ACC112 (cell line): ENCODE measurements around the gene TPM4.
A peak's percentile ranks its signal among the peaks of the same experiment; 100 is the strongest.

ENCODE experiments used
- H2AFZ ChIP-seq: fragments of 200-600 bp; sonication (generic); one replicate; pipeline ENCODE4 v1.6.0; 2017; ENCODE audit warnings: antibody characterized with exemption, low read length; ENCODE audit not compliant: unreplicated experiment
- H3K27ac ChIP-seq: fragments of 200-600 bp; sonication (generic); 2 replicates; pipeline ENCODE4 v1.5.1; 2014; ENCODE audit warnings: low read depth, mild to moderate bottlenecking, antibody characterized with exemption, low read length, moderate library complexity
- H3K27me3 ChIP-seq: fragments of 200-600 bp; sonication (generic); 2 replicates; pipeline ENCODE4 v1.6.1; 2014; ENCODE audit warnings: mild to moderate bottlenecking, antibody characterized with exemption, low read length, moderate library complexity, mixed read lengths; ENCODE audit not compliant: insufficient read depth
- H3K36me3 ChIP-seq: fragments of 200-600 bp; sonication (generic); 2 replicates; pipeline ENCODE4 v1.6.1; 2016; ENCODE audit warnings: mild to moderate bottlenecking, antibody characterized with exemption, low read length, moderate library complexity, mixed read lengths; ENCODE audit not compliant: insufficient read depth
- H3K4me1 ChIP-seq: fragments of 200-600 bp; sonication (generic); one replicate; pipeline ENCODE4 v1.6.1; 2016; ENCODE audit warnings: low read length, mixed read lengths; ENCODE audit not compliant: insufficient read depth, unreplicated experiment, control insufficient read depth
- H3K4me3 ChIP-seq: fragments of 200-600 bp; sonication (generic); 2 replicates; pipeline ENCODE4 v1.5.1; 2014; ENCODE audit warnings: mild to moderate bottlenecking, low read depth, low read length
- H3K79me2 ChIP-seq: fragments of 200-600 bp; sonication (generic); one replicate; pipeline ENCODE4 v1.6.0; 2016; ENCODE audit warnings: low read length; ENCODE audit not compliant: control insufficient read depth, unreplicated experiment, insufficient read depth

The TPM4 gene

GRCh38 chr19:16041991-16042386 is 34.3 kb upstream of the TPM4 start:
- Histone ChIP-seq H2AFZ (peak overlapping the region; percentile 53), H3K27ac (no peak overlapping the region), H3K4me3 (peak overlapping the region; percentile 51; the same call in 1 of the 2 replicates), H3K36me3 (no peaks in the 10 kb centered on the region), H3K27me3 (no peaks in the 10 kb centered on the region), H3K79me2 (no peaks in the 10 kb centered on the region), H3K4me1 (peaks cover 15% of the 10 kb centered on the region)

- H2AFZ ChIP-seq = no peak overlapping the region
- H3K4me1 ChIP-seq = peaks cover 15% of the 10 kb centered on the region
- H3K36me3 ChIP-seq = no peaks in the 10 kb centered on the region
- no peaks in the 10 kb centered on the region for H3K79me2 ChIP-seq
- no peaks in the 10 kb centered on the region for H3K27me3 ChIP-seq
- H3K27ac ChIP-seq = no peak overlapping the region
- H3K4me3 ChIP-seq = no peak overlapping the region
These were observed 33.7 kb upstream of the TPM4 start for GRCh38 chr19:16042533-16043085.

- Histone ChIP-seq H3K79me2 (no peaks in the 10 kb centered on the region), H3K27me3 (no peaks in the 10 kb centered on the region), H3K27ac (no peak overlapping the region), H3K4me3 (no peak overlapping the region), H3K4me1 (peaks cover 15% of the 10 kb centered on the region), H3K36me3 (no peaks in the 10 kb centered on the region), H2AFZ (no peak overlapping the region)
These were observed 33.0 kb upstream of the TPM4 start for GRCh38 chr19:16043156-16043757.

- no peak overlapping the region for H3K27ac ChIP-seq
These were observed 31.5 kb upstream of the TPM4 start for GRCh38 chr19:16044746-16045145.

GRCh38 chr19:16045171-16045570 is 31.1 kb upstream of the TPM4 start:
- Histone ChIP-seq H3K79me2 (no peaks in the 10 kb centered on the region), H3K36me3 (no peaks in the 10 kb centered on the region), H3K27me3 (no peaks in the 10 kb centered on the region), H2AFZ (no peak overlapping the region), H3K4me1 (peaks cover 15% of the 10 kb centered on the region), H3K27ac (no peak overlapping the region), H3K4me3 (no peak overlapping the region)

More at GRCh38 chr19:16044746-16045145, 31.5 kb upstream of the TPM4 start:
- peaks cover 15% of the 10 kb centered on the region for H3K4me1 ChIP-seq
- no peak overlapping the region for H3K4me3 ChIP-seq
- no peaks in the 10 kb centered on the region for H3K36me3 ChIP-seq
- H3K79me2 ChIP-seq = no peaks in the 10 kb centered on the region
- H3K27me3 ChIP-seq = no peaks in the 10 kb centered on the region
- no peak overlapping the region for H2AFZ ChIP-seq

- Histone ChIP-seq H3K36me3 (no peaks in the 10 kb centered on the region), H3K4me1 (peaks cover 11% of the 10 kb centered on the region), H3K4me3 (no peak overlapping the region)
These were observed 30.4 kb upstream of the TPM4 start for GRCh38 chr19:16045893-16046292.

GRCh38 chr19:16048583-16048982 is 27.7 kb upstream of the TPM4 start:
- Histone ChIP-seq H3K36me3 (no peaks in the 10 kb centered on the region), H3K79me2 (no peaks in the 10 kb centered on the region), H3K27ac (no peak overlapping the region), H2AFZ (no peak overlapping the region), H3K4me3 (no peak overlapping the region), H3K4me1 (no peaks in the 10 kb centered on the region), H3K27me3 (no peaks in the 10 kb centered on the region)

More at GRCh38 chr19:16045893-16046292, 30.4 kb upstream of the TPM4 start:
- no peaks in the 10 kb centered on the region for H3K27me3 ChIP-seq
- no peaks in the 10 kb centered on the region for H3K79me2 ChIP-seq
- no peak overlapping the region for H3K27ac ChIP-seq
- H2AFZ ChIP-seq = no peak overlapping the region

- Histone ChIP-seq H3K36me3 (no peaks in the 10 kb centered on the region), H2AFZ (no peak overlapping the region), H3K79me2 (no peaks in the 10 kb centered on the region), H3K27me3 (no peaks in the 10 kb centered on the region), H3K4me1 (no peaks in the 10 kb centered on the region), H3K4me3 (no peak overlapping the region), H3K27ac (no peak overlapping the region)
These were observed 24.9 kb upstream of the TPM4 start for GRCh38 chr19:16051254-16052025.

GRCh38 chr19:16052353-16052752 is 23.9 kb upstream of the TPM4 start:
- no peaks in the 10 kb centered on the region for H3K79me2 ChIP-seq
- H3K4me1 ChIP-seq = no peaks in the 10 kb centered on the region
- H3K27ac ChIP-seq = no peak overlapping the region
- no peaks in the 10 kb centered on the region for H3K36me3 ChIP-seq
- H3K27me3 ChIP-seq = no peaks in the 10 kb centered on the region
- H2AFZ ChIP-seq = no peak overlapping the region
- no peak overlapping the region for H3K4me3 ChIP-seq

GRCh38 chr19:16057062-16057461 is 19.2 kb upstream of the TPM4 start:
- Histone ChIP-seq H2AFZ (no peak overlapping the region), H3K79me2 (no peaks in the 10 kb centered on the region)

GRCh38 chr19:16060294-16060693 is 16.0 kb upstream of the TPM4 start:
- Histone ChIP-seq H3K4me1 (peaks cover 14% of the 10 kb centered on the region), H3K36me3 (no peaks in the 10 kb centered on the region), H3K4me3 (no peak overlapping the region), H3K79me2 (no peaks in the 10 kb centered on the region), H2AFZ (no peak overlapping the region), H3K27me3 (no peaks in the 10 kb centered on the region), H3K27ac (no peak overlapping the region)

More at GRCh38 chr19:16057062-16057461, 19.2 kb upstream of the TPM4 start:
- Histone ChIP-seq H3K4me3 (no peak overlapping the region), H3K27ac (no peak overlapping the region), H3K4me1 (no peaks in the 10 kb centered on the region), H3K36me3 (no peaks in the 10 kb centered on the region), H3K27me3 (no peaks in the 10 kb centered on the region)
